HCT116 (cell line): ENCODE data around the gene INPP5K. TPM values are rescaled to one million over a fixed set of nuclear protein-coding genes. Genes with fewer than 3 reads are reported as not detected.
"Not testable (repeated sequence)": the region's sequence is repeated elsewhere in the genome, so short reads cannot be mapped to it uniquely, and the experiment has no call there.

Source experiments
- ATAC-seq: fragments of 200-7000 bp; cut with Tn5 transposase; 2 replicates; pipeline ENCODE4 v1.9.1; 2020; ENCODE audit warnings: mild to moderate bottlenecking, moderate library complexity
- BruUV-seq: library from RNA; stranded (reverse); fragments of 400-500 nt; replicated peaks from 2 replicates; lab custom pipeline; 2021; lab: Mats Ljungman, UMichigan
- CTCF ChIA-PET: fragments of 300-600 bp; sonication (Branson Sonifier 250); formaldehyde crosslinking; loops from one replicate; lab custom pipeline; 2021; ENCODE audit warnings: antibody characterized with exemption; lab: Charles Lee
- POLR2A ChIA-PET: fragments of 300-600, 350-600 bp; sonication (Branson Sonifier 250); formaldehyde crosslinking; loops from one replicate; lab custom pipeline; 2021; ENCODE audit warnings: antibody characterized with exemption; lab: Charles Lee
- RAD21 ChIA-PET, 2 experiments: fragments of 300-600 bp; sonication (Branson Sonifier 250); formaldehyde crosslinking; loops; one replicate each; lab custom pipeline; 2023; ENCODE audit warnings: low total read pairs in 2 of 2; ENCODE audit not compliant: uncharacterized antibody in 2 of 2, unreplicated experiment in 2 of 2, low non-redundant PET in 1 of 2; lab: Charles Lee
- DNase-seq: peaks from one replicate; pipeline ENCODE4 v3.0.0-alpha.2; 2010; ENCODE audit warnings: low read depth, low spot score
- H2AFZ ChIP-seq: fragments of 200-600 bp; shearing (Covaris generic), sonication (generic); 2 replicates; pipeline ENCODE4 v1.6.1; 2017; ENCODE audit warnings: low read depth, mixed run types, mixed read lengths, antibody characterized with exemption, low read length; ENCODE audit not compliant: poor library complexity, severe bottlenecking
- H3K27ac ChIP-seq: 2 replicates; pipeline ENCODE4 v1.5.1; 2012; ENCODE audit warnings: low read depth, low read length
- H3K27me3 ChIP-seq: fragments of 200-600 bp; sonication (generic); 2 replicates; pipeline ENCODE4 v1.6.1; 2016; ENCODE audit warnings: mixed run types, low read length, mixed read lengths; ENCODE audit not compliant: insufficient read depth
- H3K36me3 ChIP-seq, 2 experiments: fragments of 200-500 bp in 1 of 2; fragments of 200-600 bp in 1 of 2; sonication (Bioruptor generic) in 1 of 2; sonication (generic) in 1 of 2; 2 replicates each; pipeline versions ENCODE4 v1.5.1 to v1.6.1; 2014 to 2016; ENCODE audit warnings: low read length in 2 of 2, inconsistent platforms in 1 of 2, mixed read lengths in 1 of 2, mixed run types in 1 of 2; ENCODE audit not compliant: insufficient read depth in 2 of 2, control insufficient read depth in 1 of 2
- H3K4me1 ChIP-seq, 2 experiments: fragments of 200-600 bp in 1 of 2; sonication (generic) in 1 of 2; 2 replicates each; pipeline versions ENCODE4 v1.5.1 to v1.6.1; 2012 to 2017; ENCODE audit warnings: low read length in 2 of 2, inconsistent platforms in 1 of 2, mild to moderate bottlenecking in 1 of 2, mixed read lengths in 1 of 2, mixed run types in 1 of 2, moderate library complexity in 1 of 2; ENCODE audit not compliant: insufficient read depth in 2 of 2, control insufficient read depth in 1 of 2
- H3K4me2 ChIP-seq: fragments of 200-600 bp; sonication (generic); 2 replicates; pipeline ENCODE4 v1.6.1; 2017; ENCODE audit warnings: mixed run types, low read length, mixed read lengths
- H3K4me3 ChIP-seq, 2 experiments: fragments of 200-600 bp in 1 of 2; sonication (generic) in 1 of 2; replicated peaks in 1 of 2; 2 replicates each; pipeline ENCODE4 v1.5.1; 2011 to 2016; ENCODE audit warnings: low read length in 2 of 2, control low read depth in 1 of 2, low read depth in 1 of 2, mild to moderate bottlenecking in 1 of 2, mixed read lengths in 1 of 2, mixed run types in 1 of 2
- H3K79me2 ChIP-seq: fragments of 200-600 bp; sonication (generic); 2 replicates; pipeline ENCODE4 v1.6.1; 2017; ENCODE audit warnings: mild to moderate bottlenecking, mixed run types, low read length, moderate library complexity, mixed read lengths; ENCODE audit not compliant: insufficient read depth
- H3K9ac ChIP-seq: fragments of 200-600 bp; sonication (generic); 2 replicates; pipeline ENCODE4 v1.6.1; 2016; ENCODE audit warnings: low read length, mixed read lengths
- H3K9me2 ChIP-seq: fragments of 200-600 bp; sonication (generic), shearing (Covaris generic); 2 replicates; pipeline ENCODE4 v1.6.1; 2017; ENCODE audit warnings: mixed run types, mild to moderate bottlenecking, moderate library complexity; ENCODE audit not compliant: insufficient read depth
- H3K9me3 ChIP-seq, 2 experiments: fragments of 200-500 bp in 1 of 2; fragments of 200-600 bp in 1 of 2; sonication (Bioruptor generic) in 1 of 2; sonication (generic) in 1 of 2; 2 replicates each; pipeline ENCODE4 v1.6.1; 2014 to 2017; ENCODE audit warnings: low read length in 2 of 2, mixed read lengths in 2 of 2, inconsistent platforms in 1 of 2, low read depth in 1 of 2, mild to moderate bottlenecking in 1 of 2, mixed run types in 1 of 2, moderate library complexity in 1 of 2; ENCODE audit not compliant: control insufficient read depth in 1 of 2, insufficient read depth in 1 of 2
- H4K20me1 ChIP-seq: fragments of 200-600 bp; sonication (generic), shearing (Covaris generic); 2 replicates; pipeline ENCODE4 v1.6.1; 2017; ENCODE audit warnings: mixed run types, mild to moderate bottlenecking, moderate library complexity; ENCODE audit not compliant: insufficient read depth
- CBX3 ChIP-seq: IDR thresholded peaks from 2 replicates; pipeline ENCODE4 v1.6.1; 2012; ENCODE audit warnings: low read depth
- EGR1 ChIP-seq: IDR thresholded peaks from 2 replicates; pipeline ENCODE4 v1.6.1; 2012; ENCODE audit warnings: low read depth
- EZH2phosphoT487 ChIP-seq: fragments of 200-600 bp; IDR thresholded peaks from 2 replicates; pipeline ENCODE4 v1.6.1; 2018; ENCODE audit warnings: antibody characterized with exemption, borderline replicate concordance
- FOSL1 ChIP-seq: IDR thresholded peaks from 2 replicates; pipeline ENCODE4 v1.6.1; 2012; ENCODE audit warnings: low read depth
- POLR2A ChIP-seq: IDR thresholded peaks from 2 replicates; pipeline ENCODE4 v1.7.0; 2011; ENCODE audit warnings: borderline replicate concordance; ENCODE audit not compliant: insufficient read depth, insufficient read length; ENCODE audit errors: extremely low read depth
- POLR2AphosphoS5 ChIP-seq: IDR thresholded peaks from 2 replicates; pipeline ENCODE4 v1.6.1; 2011; ENCODE audit warnings: mild to moderate bottlenecking, low read depth, low read length, moderate library complexity
- RAD21 ChIP-seq: IDR thresholded peaks from 2 replicates; pipeline ENCODE4 v1.6.1; 2012; ENCODE audit warnings: low read depth, mild to moderate bottlenecking
- SP1 ChIP-seq: IDR thresholded peaks from 2 replicates; pipeline ENCODE4 v1.6.1; 2012; ENCODE audit warnings: low read depth
- TCF7L2 ChIP-seq: IDR thresholded peaks from 2 replicates; pipeline ENCODE4 v1.7.0; 2011; ENCODE audit warnings: borderline replicate concordance, inconsistent platforms; ENCODE audit not compliant: insufficient read depth, insufficient read length; ENCODE audit errors: extremely low read depth
- ZNF274 ChIP-seq: fragments of 200-500 bp; sonication (Bioruptor generic); IDR thresholded peaks from 2 replicates; pipeline ENCODE4 v1.6.1; 2014; ENCODE audit warnings: mild to moderate bottlenecking, low read depth, low read length, inconsistent platforms
- intact Hi-C: fragments of 100-400 bp; cut with micrococcal nuclease; formaldehyde crosslinking; loops from 2 replicates; pipeline ENCODE4 v1.10.0; 2022
- total RNA-seq: library from RNA; stranded (reverse); gene quantifications from one replicate; pipeline ENCODE4 v1.2.1, GENCODE V29; 2021; ENCODE audit not compliant: unreplicated experiment
- TF ChIP-seq, protein P1 (sequence below): IDR thresholded peaks from 2 replicates; pipeline ENCODE4 v1.6.1; 2011; ENCODE audit warnings: mild to moderate bottlenecking, low read length, moderate library complexity; ENCODE audit not compliant: insufficient replicate concordance; ENCODE audit errors: extremely low read depth

The INPP5K gene
- total RNA-seq, 1 experiment from 2014 or later: 25.6 TPM

GRCh38 chr17:1565877-1566276, 49.5 kb upstream of the INPP5K start:
- no peaks in the 10 kb centered on the region for H3K9me3 ChIP-seq
- no TSS peak for BruUV-seq
- no peak overlapping the region for H2AFZ ChIP-seq
- CTCF ChIA-PET: no interaction called here
- POLR2A ChIA-PET: no interaction called here
- intact Hi-C loops: no loop called here
- no peaks in the 10 kb centered on the region for H3K27me3 ChIP-seq
- H3K4me3 ChIP-seq: no peak overlapping the region
- RAD21 ChIA-PET: no interaction called here
- no peak overlapping the region for H3K4me2 ChIP-seq
- H3K36me3 ChIP-seq: no peaks in the 10 kb centered on the region
- peaks cover 12% of the 10 kb centered on the region for H3K79me2 ChIP-seq
- TF ChIP-seq EZH2phosphoT487 (no peak), RAD21 (no peak), CBX3 (no peak)
- no peak for DNase-seq
- no peak overlapping the region for H3K27ac ChIP-seq
- no peaks in the 10 kb centered on the region for H3K9me2 ChIP-seq
- ATAC-seq: no peak
- H3K9ac ChIP-seq: no peak overlapping the region
- peaks cover 2% of the 10 kb centered on the region; the same call in 1 of the 2 replicates for H4K20me1 ChIP-seq
- H3K4me1 ChIP-seq: peaks cover 4 to 15% of the 10 kb centered on the region in 2 experiments; a peak in 3 of 4 replicates

DNA sequence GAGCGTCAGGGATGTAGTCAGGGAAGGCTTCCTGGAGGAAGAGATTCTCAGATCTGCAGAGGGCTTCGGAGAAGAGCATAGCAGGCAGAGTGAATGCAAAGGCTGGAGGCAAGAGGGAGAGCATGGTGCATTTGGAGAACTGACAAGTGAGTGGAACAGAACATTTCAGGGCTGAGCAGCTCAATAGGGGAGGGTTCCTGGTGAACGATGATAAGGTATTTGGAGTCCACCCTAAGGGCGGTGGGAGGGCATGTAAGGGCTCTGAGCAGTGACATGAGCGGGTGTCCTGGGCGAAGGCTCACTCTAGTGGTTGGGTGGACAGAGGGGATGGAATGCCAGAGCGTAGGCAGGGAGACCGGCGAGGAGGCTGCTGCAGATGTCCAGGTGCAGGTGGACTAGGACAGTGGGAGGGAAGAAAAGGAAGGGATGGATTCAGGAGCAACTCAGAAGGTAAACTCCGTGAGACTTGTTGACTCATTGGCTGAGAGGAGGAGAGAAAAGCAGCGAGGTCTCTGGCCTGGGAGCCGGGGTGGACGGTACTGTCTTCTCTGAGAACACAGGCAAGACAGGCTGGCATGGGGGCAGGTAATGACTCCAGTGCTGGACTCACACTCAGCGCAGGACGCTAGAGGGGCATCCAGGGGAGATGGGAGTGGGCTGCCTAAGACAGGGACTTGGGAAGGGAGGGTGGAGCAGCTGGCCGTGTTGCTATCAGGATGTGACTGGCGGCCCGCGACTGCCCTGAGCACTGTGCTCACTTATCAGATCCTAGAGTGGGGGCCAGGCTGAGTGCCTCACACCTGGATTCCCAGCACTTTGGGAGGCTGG, 47.6 kb upstream of the INPP5K start:
- CTCF ChIA-PET: interaction anchor here (2.7 kb wide), 1 partner anchor 10 kb away, joined by 16 read pairs; no protein-coding TSS in a partner anchor

DNA sequence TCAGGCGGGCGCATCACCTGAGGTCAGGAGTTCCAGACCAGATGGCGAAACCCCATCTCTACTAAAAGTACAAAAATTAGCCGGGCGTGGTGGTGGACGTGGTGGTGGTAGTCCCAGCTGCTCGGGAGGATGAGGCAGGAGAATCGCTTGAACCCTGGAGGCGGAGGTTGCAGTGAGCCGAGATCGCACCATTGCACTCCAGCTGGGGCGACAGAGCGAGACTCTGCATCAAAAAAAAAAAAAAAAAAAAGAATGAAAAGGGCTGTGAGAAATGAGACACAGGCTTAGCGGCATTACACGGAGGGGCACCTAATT, 47.0 kb upstream of the INPP5K start:
- POLR2A ChIA-PET, RAD21 ChIA-PET, BruUV-seq, H3K4me3 ChIP-seq, H3K9ac ChIP-seq, DNase-seq, ATAC-seq, H3K27me3 ChIP-seq, H4K20me1 ChIP-seq, H3K27ac ChIP-seq, H2AFZ ChIP-seq, H3K36me3 ChIP-seq, H3K9me2 ChIP-seq, H3K9me3 ChIP-seq: not testable (repeated sequence)
- intact Hi-C loops: loop anchor here (2.0 kb wide), 1 partner anchor 153 kb away; no protein-coding TSS in a partner anchor
- Histone ChIP-seq H3K79me2 (peaks cover 36% of the 10 kb centered on the region), H3K4me1 (peaks cover 5 to 22% of the 10 kb centered on the region in 2 experiments; a peak in 3 of 4 replicates), H3K4me2 (peak overlapping the region; percentile 64; the same call in 1 of the 2 replicates)
- CTCF ChIA-PET: interaction anchor here (2.7 kb wide), 1 partner anchor 11 kb away, joined by 16 read pairs; no protein-coding TSS in a partner anchor

More for the DNA sequence above, 47.6 kb upstream of the INPP5K start:
- peaks cover 31% of the 10 kb centered on the region for H3K79me2 ChIP-seq
- no peak for ATAC-seq
- no peak overlapping the region for H3K4me3 ChIP-seq
- H3K36me3 ChIP-seq: no peaks in the 10 kb centered on the region; a peak in 1 of 4 replicates
- no peaks in the 10 kb centered on the region for H3K9me2 ChIP-seq
- H3K4me2 ChIP-seq: no peak overlapping the region
- H3K27me3 ChIP-seq: no peaks in the 10 kb centered on the region
- H3K4me1 ChIP-seq: peaks cover 5 to 22% of the 10 kb centered on the region in 2 experiments; a peak in 3 of 4 replicates
- no peak overlapping the region for H3K9ac ChIP-seq
- peaks cover 3% of the 10 kb centered on the region; the same call in 1 of the 2 replicates for H4K20me1 ChIP-seq
- H2AFZ ChIP-seq: no peak overlapping the region
- POLR2A ChIA-PET: no interaction called here
- H3K9me3 ChIP-seq: no peaks in the 10 kb centered on the region
- intact Hi-C loops: loop anchor here (2.0 kb wide), 1 partner anchor 153 kb away; no protein-coding TSS in a partner anchor
- no TSS peak for BruUV-seq
- no peak for TF ChIP-seq EGR1
- TF ChIP-seq POLR2A: no peak
- TF ChIP-seq POLR2AphosphoS5: no peak
- TF ChIP-seq FOSL1: no peak
- no peak for TF ChIP-seq TCF7L2
- TF ChIP-seq, protein P1, sequence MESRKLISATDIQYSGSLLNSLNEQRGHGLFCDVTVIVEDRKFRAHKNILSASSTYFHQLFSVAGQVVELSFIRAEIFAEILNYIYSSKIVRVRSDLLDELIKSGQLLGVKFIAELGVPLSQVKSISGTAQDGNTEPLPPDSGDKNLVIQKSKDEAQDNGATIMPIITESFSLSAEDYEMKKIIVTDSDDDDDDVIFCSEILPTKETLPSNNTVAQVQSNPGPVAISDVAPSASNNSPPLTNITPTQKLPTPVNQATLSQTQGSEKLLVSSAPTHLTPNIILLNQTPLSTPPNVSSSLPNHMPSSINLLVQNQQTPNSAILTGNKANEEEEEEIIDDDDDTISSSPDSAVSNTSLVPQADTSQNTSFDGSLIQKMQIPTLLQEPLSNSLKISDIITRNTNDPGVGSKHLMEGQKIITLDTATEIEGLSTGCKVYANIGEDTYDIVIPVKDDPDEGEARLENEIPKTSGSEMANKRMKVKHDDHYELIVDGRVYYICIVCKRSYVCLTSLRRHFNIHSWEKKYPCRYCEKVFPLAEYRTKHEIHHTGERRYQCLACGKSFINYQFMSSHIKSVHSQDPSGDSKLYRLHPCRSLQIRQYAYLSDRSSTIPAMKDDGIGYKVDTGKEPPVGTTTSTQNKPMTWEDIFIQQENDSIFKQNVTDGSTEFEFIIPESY: no peak
- no peak for TF ChIP-seq ZNF274
- TF ChIP-seq SP1: no peak
- TF ChIP-seq CBX3: no peak
- H3K27ac ChIP-seq: no peak overlapping the region
- RAD21 ChIA-PET: interaction anchor here in 1 of 2 experiments (1.0 kb wide), 1 partner anchor 10 kb away, joined by 3 read pairs; no protein-coding TSS in a partner anchor
- DNase-seq: no peak
